HepG2 (cell line): ENCODE data around the gene SAMD14. TPM values are rescaled to one million over a fixed set of nuclear protein-coding genes. Genes with fewer than 3 reads are reported as not detected.

ENCODE experiments used
- ATAC-seq: fragments of 200-7000 bp; cut with Tn5 transposase; 3 replicates; pipeline ENCODE4 v1.9.1; 2020; ENCODE audit warnings: mild to moderate bottlenecking, moderate library complexity
- BruUV-seq: library from RNA; stranded (reverse); fragments of 400-500 nt; replicated peaks from 2 replicates; lab custom pipeline; 2021; lab: Mats Ljungman, UMichigan
- CTCF ChIA-PET: fragments of 300-600 bp; formaldehyde crosslinking; extraction: SDS; loops from one replicate; lab custom pipeline; 2021; ENCODE audit warnings: low total read pairs, inconsistent platforms, low intra/inter-chr PET ratio; lab: Yijun Ruan, JAX
- POLR2A ChIA-PET: fragments of 350-600 bp; sonication (Branson Sonifier 250); formaldehyde crosslinking; loops from one replicate; lab custom pipeline; 2020; ENCODE audit warnings: antibody characterized with exemption, inconsistent platforms; lab: Yijun Ruan, JAX
- DNase-seq: peaks from one replicate; pipeline ENCODE4 v3.0.0-alpha.2; 2015; ENCODE audit warnings: low spot score
- FAIRE-seq: peaks from 3 replicates; lab custom pipeline; 2011; peaks lifted over from hg19 to GRCh38; lab: Jason Lieb, UNC
- H2AFZ ChIP-seq: one replicate; pipeline ENCODE4 v1.6.1; 2011; ENCODE audit warnings: low read length, inconsistent platforms
- H3K27ac ChIP-seq: fragments of 300-600 bp; 3 replicates; pipeline ENCODE4 v1.8.0; 2011; ENCODE audit warnings: mixed run types, mild to moderate bottlenecking, mixed read lengths, low read length, inconsistent platforms; ENCODE audit not compliant: insufficient read depth; ENCODE audit errors: extremely low read length
- H3K27me3 ChIP-seq, 2 experiments: fragments of 200-600 bp in 1 of 2; 2 replicates in 1 of 2; 3 replicates in 1 of 2; pipeline versions ENCODE4 v1.6.0 to v1.8.0; 2011; ENCODE audit warnings: low read length in 2 of 2, mild to moderate bottlenecking in 2 of 2, moderate library complexity in 2 of 2, inconsistent platforms in 1 of 2; ENCODE audit not compliant: insufficient read depth in 2 of 2, control insufficient read depth in 1 of 2
- H3K36me3 ChIP-seq, 2 experiments: fragments of 200-600 bp in 1 of 2; replicated peaks in 1 of 2; 2 replicates in 1 of 2; 3 replicates in 1 of 2; pipeline versions ENCODE4 v1.5.1 to v1.8.0; 2011; ENCODE audit warnings: low read length in 2 of 2, inconsistent platforms in 1 of 2; ENCODE audit not compliant: insufficient read depth in 2 of 2, control insufficient read depth in 1 of 2
- H3K4me1 ChIP-seq: 2 replicates; pipeline ENCODE4 v1.5.1; 2012; ENCODE audit warnings: low read length, inconsistent platforms; ENCODE audit not compliant: insufficient read depth
- H3K4me2 ChIP-seq: 2 replicates; pipeline ENCODE4 v1.6.0; 2011; ENCODE audit warnings: low read depth, low read length, inconsistent platforms
- H3K4me3 ChIP-seq, 3 experiments: fragments of 200-600 bp in 1 of 3; sonication (generic), shearing (Covaris generic) in 1 of 3; replicated peaks in 1 of 3; 2 replicates each; pipeline ENCODE4 v1.5.1; 2011 to 2016; ENCODE audit warnings: low read length in 3 of 3, inconsistent platforms in 2 of 3, low read depth in 2 of 3, mild to moderate bottlenecking in 2 of 3, control low read depth in 1 of 3, mixed read lengths in 1 of 3; ENCODE audit not compliant: insufficient read depth in 1 of 3
- H3K79me2 ChIP-seq: one replicate; pipeline ENCODE4 v1.6.1; 2011; ENCODE audit warnings: low read length, inconsistent platforms; ENCODE audit not compliant: insufficient read depth
- H3K9ac ChIP-seq: 2 replicates; pipeline ENCODE4 v1.6.0; 2011; ENCODE audit warnings: mild to moderate bottlenecking, low read depth, low read length, inconsistent platforms; ENCODE audit not compliant: insufficient read depth
- H3K9me3 ChIP-seq: 2 replicates; pipeline ENCODE4 v1.5.1; 2012; ENCODE audit warnings: mild to moderate bottlenecking, low read length
- H4K20me1 ChIP-seq: 2 replicates; pipeline ENCODE4 v1.6.0; 2011; ENCODE audit warnings: inconsistent platforms, mild to moderate bottlenecking, low read length, moderate library complexity; ENCODE audit not compliant: insufficient read depth
- ESRRA ChIP-seq: sonication (generic); formaldehyde crosslinking; IDR thresholded peaks from 2 replicates; pipeline ENCODE4 v1.5.1; 2020; ENCODE audit warnings: mild to moderate bottlenecking, low read depth, missing genetic modification reagents
- EZH2 ChIP-seq: conservative IDR thresholded peaks from 2 replicates; pipeline ENCODE4 v1.6.1; 2012; ENCODE audit warnings: mild to moderate bottlenecking, low read depth, low read length, moderate library complexity
- NR1H2 ChIP-seq: sonication (generic); formaldehyde crosslinking; IDR thresholded peaks from 2 replicates; pipeline ENCODE4 v1.8.1; 2022; ENCODE audit warnings: low read depth, missing genetic modification reagents, borderline replicate concordance
- SNAPC4 ChIP-seq: sonication (generic); formaldehyde crosslinking; IDR thresholded peaks from 2 replicates; pipeline ENCODE4 v1.4.0; 2020; ENCODE audit warnings: mild to moderate bottlenecking, missing genetic modification reagents
- TEAD2 ChIP-seq: sonication (generic); formaldehyde crosslinking; IDR thresholded peaks from 2 replicates; pipeline ENCODE4 v1.9.0; 2021; ENCODE audit warnings: missing genetic modification reagents
- ZFP37 ChIP-seq: sonication (generic); formaldehyde crosslinking; IDR thresholded peaks from 2 replicates; pipeline ENCODE4 v1.4.0; 2020; ENCODE audit warnings: missing genetic modification reagents, borderline replicate concordance
- ZNF256 ChIP-seq: sonication (generic); formaldehyde crosslinking; conservative IDR thresholded peaks from 2 replicates; pipeline ENCODE4 v1.4.0; 2020; ENCODE audit warnings: missing genetic modification reagents
- ZNF496 ChIP-seq: sonication (generic); formaldehyde crosslinking; IDR thresholded peaks from 2 replicates; pipeline ENCODE4 v1.8.1; 2023; ENCODE audit warnings: mild to moderate bottlenecking, moderate library complexity, missing genetic modification reagents; ENCODE audit not compliant: insufficient replicate concordance
- ZNF597 ChIP-seq: sonication (generic); formaldehyde crosslinking; IDR thresholded peaks from 2 replicates; pipeline ENCODE4 v1.5.0; 2020; ENCODE audit warnings: missing genetic modification reagents
- ZNF652 ChIP-seq: IDR thresholded peaks from 2 replicates; pipeline ENCODE4 v1.6.1; 2016; ENCODE audit warnings: low read depth, borderline replicate concordance
- ZNF766 ChIP-seq: sonication (generic); formaldehyde crosslinking; IDR thresholded peaks from 2 replicates; pipeline ENCODE4 v1.5.0; 2020; ENCODE audit warnings: missing genetic modification reagents, borderline replicate concordance
- ZUFSP ChIP-seq: sonication (generic); formaldehyde crosslinking; IDR thresholded peaks from 2 replicates; pipeline ENCODE4 v1.9.0; 2021; ENCODE audit warnings: missing genetic modification reagents, mild to moderate bottlenecking, borderline replicate concordance
- WGBS: methylation state at CpG from one replicate; pipeline ENCODE4 v1.1.6; 2017; ENCODE audit warnings: low lambda C conversion rate; 5-methylcytosine and 5-hydroxymethylcytosine counted together
- in situ Hi-C: cut with HindIII; loops from 2 replicates; pipeline ENCODE4 v1.10.0; 2017; ENCODE audit warnings: low pct_unique_long_range_greater_than_20kb; ENCODE audit not compliant: extremely low pct_ligation_motif_present
- intact Hi-C: fragments of 100-400 bp; cut with micrococcal nuclease; formaldehyde crosslinking; loops from one replicate; pipeline ENCODE4 v1.10.0; 2022; ENCODE audit not compliant: unreplicated experiment
- polyA plus RNA-seq, 8 experiments: library from polyadenylated mRNA; depleted of rRNA in 3 of 8; stranded (reverse) in 7 of 8; unstranded in 1 of 8; fragments of >200 nt; fragmentation: Illumina TruSeq in 4 of 8; extraction: Trizol in 4 of 8; gene quantifications; 2 replicates each; pipeline versions ENCODE4 v1.2.1 to v1.2.3, GENCODE V29; 2011 to 2016; ENCODE audit warnings: low read depth in 4 of 8, missing spikeins in 1 of 8, mixed read lengths in 1 of 8; ENCODE audit not compliant: insufficient read depth in 1 of 8
- total RNA-seq, 5 experiments: library from RNA; depleted of rRNA; stranded (reverse); fragments of >200 nt; fragmentation: Illumina TruSeq; extraction: Trizol; gene quantifications; 2 replicates each; pipeline ENCODE4 v1.2.3, GENCODE V29; 2016; ENCODE audit warnings: low read depth in 1 of 5

SAMD14 gene
- total and polyA plus RNA-seq, 2 of the 13 experiments (the other 11 are each of a cell fraction or from before 2014, with no cell fraction given) = 0.07 to 0.22 TPM

GRCh38 chr17:50096758-50097157 is 33.2 kb downstream of the SAMD14 start:
- Histone ChIP-seq H3K9me3 (no peaks in the 10 kb centered on the region), H3K27me3 (peaks cover 0 to 8% of the 10 kb centered on the region in 2 experiments; a peak in 2 of 5 replicates), H3K36me3 (peaks cover 0 to 4% of the 10 kb centered on the region in 2 experiments; a peak in 1 of 5 replicates), H4K20me1 (no peaks in the 10 kb centered on the region), H3K9ac (0 out of 2 replicates have a peak overlapping the region, but pooled peaks have one; percentile 4), H3K4me1 (peaks cover 38% of the 10 kb centered on the region), H2AFZ (no peak overlapping the region), H3K4me2 (peak overlapping the region; percentile 100; the same call in 1 of the 2 replicates), H3K4me3 (no peak overlapping the region), H3K79me2 (peaks cover 6% of the 10 kb centered on the region), H3K27ac (no peak overlapping the region)
- DNase-seq (no peak), ATAC-seq (no peak), FAIRE-seq (no peak)
- ChIA-PET POLR2A (no interaction called here), CTCF (no interaction called here)
- BruUV-seq = no TSS peak
- 49% methylated on average over 3 of the region's 3 CpGs for WGBS
- in situ Hi-C loops (no loop called here), intact Hi-C loops (no loop called here)
- TF ChIP-seq TEAD2 (CRISPR knock-in tag) (no peak), ZNF766 (CRISPR knock-in tag) (no peak), ZFP37 (CRISPR knock-in tag) (no peak), ZNF496 (CRISPR knock-in tag) (no peak), SNAPC4 (CRISPR knock-in tag) (no peak), ZNF597 (CRISPR knock-in tag) (no peak), ZNF652 (CRISPR knock-in tag) (no peak), ESRRA (CRISPR knock-in tag) (no peak), ZUFSP (CRISPR knock-in tag) (no peak), EZH2 (no peak), ZNF256 (CRISPR knock-in tag) (no peak), NR1H2 (no peak)
